Posterior cingulate gyrus (tissue), 11 donors: ENCODE data around the gene MAP2K5.
A peak's percentile ranks its signal among the peaks of the same experiment; 100 is the strongest.

ENCODE experiments used
- DNase-seq, 10 donors: peaks; one replicate each; pipeline versions ENCODE4 v3.0.0 to v3.0.0-alpha.2; 2020 to 2021; ENCODE audit warnings: mixed read lengths in 3 of 10
- intact Hi-C: fragments of 100-400 bp; cut with DNase I; formaldehyde crosslinking; loops from one replicate; pipeline ENCODE4 v1.15.1; 2023

The MAP2K5 gene

DNA sequence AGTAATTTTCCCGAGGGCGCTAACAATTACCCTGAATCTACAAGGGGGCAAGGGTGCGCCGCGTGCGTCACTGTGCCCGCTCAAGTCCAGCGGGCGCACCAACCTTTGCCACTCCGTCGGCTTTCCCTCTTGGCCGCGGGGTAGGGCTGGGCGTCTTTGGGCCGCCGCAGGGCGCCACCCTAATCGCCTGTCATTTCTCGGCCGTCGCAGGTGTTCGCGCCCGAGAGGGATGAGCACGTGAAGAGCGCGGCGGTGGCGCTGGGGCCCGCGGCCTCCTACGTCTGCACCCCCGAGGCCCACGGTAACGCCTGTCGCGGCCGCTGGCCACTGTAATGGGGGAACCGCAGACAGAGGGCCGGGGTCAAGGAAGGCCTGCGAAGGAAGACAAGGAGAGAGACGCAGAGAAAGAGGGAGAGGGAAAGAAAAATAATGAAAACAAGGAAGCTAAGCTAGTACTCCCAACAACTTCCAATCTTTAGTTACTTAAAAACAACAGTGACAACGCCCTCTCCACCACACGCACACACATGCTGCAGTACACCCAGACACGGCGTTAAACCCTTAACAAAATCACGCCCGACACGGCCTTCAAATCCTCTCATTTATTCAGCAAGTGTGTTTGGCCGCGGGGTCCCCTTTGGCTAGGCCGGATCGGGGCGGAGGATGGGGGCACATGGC is 286.6 kb downstream of the MAP2K5 start:
- no peak for DNase-seq

DNA sequence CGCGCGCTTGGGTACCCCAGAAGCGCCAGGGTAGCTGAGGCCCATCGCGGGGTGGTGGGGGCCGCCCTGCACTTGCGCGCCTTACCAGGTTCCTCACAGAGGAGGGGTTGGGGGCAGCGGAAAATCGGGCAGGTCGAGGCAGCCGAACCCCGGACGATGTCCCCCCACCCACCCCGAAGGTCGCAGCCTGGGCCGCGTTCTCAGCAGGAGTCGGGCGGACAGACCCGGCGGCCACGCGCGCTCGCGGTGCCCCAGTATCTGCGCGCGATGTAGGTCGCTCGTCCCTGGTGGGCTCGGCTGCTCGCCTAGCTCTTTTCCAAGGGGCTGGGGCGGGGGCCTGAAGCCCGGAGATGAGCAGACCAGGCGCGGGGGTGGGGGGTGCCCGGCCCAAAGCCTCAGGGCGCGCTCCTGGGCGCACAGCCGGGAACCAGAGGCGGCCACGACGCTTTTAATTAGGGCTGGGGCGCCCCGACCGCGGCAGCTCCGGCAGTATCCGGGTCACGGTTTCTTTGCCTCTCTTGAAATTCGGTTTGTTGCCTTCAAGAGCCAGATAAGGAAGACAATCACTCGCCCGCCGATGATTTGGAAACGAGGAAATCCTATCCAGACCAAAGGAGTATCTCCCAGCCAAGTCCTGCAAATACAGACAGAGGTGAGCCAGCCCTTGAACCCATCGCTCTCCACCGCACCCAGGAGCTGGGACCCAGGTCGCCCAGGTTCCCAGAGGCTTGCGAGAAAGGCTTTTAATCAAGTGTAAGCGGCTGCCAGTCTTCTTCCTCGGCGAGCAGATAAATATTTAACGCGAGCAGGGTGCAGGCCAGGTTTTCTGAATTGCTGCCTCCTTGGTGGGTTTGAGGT is 287.4 kb downstream of the MAP2K5 start:
- DNase-seq = no peak
- intact Hi-C loops = loop anchor here (10.0 kb wide), 1 partner anchor 575 kb away; the partner anchor contains the start of genes AAGAB and IQCH

More for the DNA sequence above, 286.6 kb downstream of the MAP2K5 start:
- intact Hi-C loops = no loop called here

DNA sequence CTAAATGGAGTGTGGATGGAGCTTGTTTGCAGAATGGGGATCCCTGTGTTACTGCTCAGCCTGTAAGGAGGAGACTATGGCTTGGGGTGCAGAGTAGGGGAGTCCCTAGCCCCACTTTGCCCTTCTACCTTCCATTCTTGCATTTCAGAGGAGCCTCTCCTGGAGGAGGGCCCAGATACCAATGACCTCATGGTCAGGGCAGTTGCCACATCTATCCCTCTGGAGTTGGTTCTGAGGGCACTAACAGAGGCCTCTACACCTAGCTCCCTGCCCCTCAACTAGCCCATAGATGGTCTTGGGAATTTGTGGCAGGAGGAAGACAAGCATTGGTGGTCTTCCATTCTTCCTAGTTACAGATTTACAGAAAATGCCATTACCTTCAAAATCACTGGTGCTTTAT is 288.9 kb downstream of the MAP2K5 start:
- intact Hi-C loops = loop anchor here (10.0 kb wide), 1 partner anchor 577 kb away; the partner anchor contains the start of genes AAGAB and IQCH
- no peak for DNase-seq

DNA sequence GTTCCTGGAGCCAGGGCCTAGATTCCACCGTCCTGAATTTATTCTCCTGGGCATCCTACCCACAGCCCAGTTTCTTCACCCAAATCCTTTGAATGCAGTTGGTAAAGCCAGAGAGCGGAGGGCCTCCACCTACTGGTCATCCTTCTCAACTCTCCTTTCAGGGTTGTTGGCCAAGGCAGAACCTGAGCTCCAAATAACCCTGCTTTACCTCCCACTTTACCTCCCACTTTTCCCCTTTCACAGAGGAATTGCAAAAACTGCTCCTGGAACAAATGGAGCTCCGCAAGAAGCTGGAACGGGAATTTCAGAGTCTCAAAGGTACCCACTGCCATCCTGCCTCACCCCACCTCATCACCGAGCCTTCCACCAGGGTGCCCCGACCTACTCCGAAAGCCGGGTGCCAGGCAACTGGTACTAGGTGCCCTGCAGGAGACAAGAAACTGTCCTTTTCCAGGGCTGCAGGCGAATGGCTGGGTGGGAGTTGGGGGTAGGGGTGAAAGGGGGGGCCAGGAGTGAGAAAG is 289.6 kb downstream of the MAP2K5 start:
- no peak for DNase-seq
- intact Hi-C loops = loop anchor here (10.0 kb wide), 1 partner anchor 577 kb away; the partner anchor contains the start of genes AAGAB and IQCH

DNA sequence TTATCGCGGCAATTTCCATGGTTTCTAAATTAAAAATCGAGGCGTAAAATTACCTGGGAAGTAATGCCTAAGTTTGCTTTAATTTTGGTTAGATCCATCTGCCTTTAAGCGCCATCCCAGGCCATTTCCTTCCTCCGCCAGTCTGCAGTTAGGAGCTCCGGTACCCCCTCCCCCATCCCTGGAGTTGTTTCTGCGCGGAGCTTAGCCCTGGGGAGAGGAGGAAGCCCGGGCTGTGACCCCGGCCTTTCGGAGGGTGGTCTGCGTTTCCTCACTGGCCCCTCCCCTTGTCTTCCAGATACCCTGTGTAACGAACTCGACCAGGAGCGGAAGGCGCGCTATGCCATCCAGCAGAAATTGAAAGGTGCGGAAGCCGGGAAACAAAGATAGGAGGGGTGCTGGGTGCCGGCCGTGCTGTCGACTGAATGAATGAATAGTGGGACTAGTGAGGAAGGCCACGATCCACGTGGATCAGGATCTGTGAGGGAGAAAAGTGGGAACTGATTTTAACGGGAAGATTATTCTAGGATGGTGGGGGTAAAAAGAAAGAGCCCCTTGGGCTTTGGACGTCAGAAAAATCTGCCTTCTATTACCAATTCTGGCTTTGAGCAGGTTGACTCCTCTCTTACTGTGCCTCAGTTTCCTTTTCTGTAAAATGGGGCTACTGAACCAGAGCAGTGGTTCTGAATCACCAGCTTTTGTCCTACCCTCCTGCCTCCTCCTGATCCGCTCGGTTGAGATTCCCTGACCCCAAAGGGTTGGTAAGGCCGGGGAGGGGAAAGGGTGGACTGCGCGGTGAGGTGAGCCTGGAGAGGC is 290.6 kb downstream of the MAP2K5 start:
- intact Hi-C loops = loop anchor here (10.0 kb wide), 1 partner anchor 578 kb away; the partner anchor contains the start of genes AAGAB and IQCH
- DNase-seq = no peak

DNA sequence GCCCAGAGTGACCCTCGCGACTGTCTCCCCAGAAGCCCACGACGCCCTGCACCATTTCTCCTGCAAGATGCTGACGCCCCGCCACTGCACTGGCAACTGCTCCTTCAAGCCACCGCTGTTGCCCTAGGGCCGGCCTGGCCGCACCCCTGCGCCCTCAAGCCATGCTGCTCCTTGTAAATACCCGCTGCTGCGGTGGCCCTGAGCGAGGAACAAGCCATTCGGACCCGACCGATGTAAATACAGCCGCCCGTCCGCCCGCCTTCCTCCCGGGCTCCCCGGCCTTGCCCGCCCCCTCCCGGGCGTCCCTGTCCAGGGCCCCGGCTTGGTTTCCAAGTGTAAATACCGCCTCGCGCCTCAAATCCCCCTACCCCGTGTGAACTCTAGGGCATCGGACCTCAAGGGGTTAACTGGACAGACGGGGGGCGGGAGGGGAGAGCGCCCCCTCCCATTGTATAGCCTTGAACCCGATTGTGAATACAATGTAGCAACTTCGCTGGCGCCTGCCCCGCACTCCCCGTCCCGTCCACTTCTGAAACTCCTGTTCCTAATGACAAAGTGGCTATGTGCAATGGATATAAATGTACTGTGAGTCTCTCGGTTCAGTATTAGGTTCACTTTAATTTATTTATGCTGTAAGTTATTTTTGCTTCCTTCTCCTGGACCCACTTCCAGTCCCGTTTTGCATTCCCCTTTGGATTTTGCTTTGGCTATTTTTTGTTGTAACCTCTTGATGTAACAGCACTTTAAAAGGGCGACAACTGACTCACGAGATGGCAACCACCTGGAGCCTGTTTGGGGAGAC is 291.4 kb downstream of the MAP2K5 start:
- DNase-seq = peak in 3 of 10 donors; percentile 40 to 84 (median 77)

GRCh38 chr15:67834581-67835296 is 292.2 kb downstream of the MAP2K5 start:
- intact Hi-C loops = loop anchor here (10.0 kb wide), 1 partner anchor 580 kb away; the partner anchor contains the start of genes AAGAB and IQCH
- DNase-seq = no peak

More for the DNA sequence above, 291.4 kb downstream of the MAP2K5 start:
- intact Hi-C loops = loop anchor here (10.0 kb wide), 1 partner anchor 579 kb away; the partner anchor contains the start of genes AAGAB and IQCH

DNA sequence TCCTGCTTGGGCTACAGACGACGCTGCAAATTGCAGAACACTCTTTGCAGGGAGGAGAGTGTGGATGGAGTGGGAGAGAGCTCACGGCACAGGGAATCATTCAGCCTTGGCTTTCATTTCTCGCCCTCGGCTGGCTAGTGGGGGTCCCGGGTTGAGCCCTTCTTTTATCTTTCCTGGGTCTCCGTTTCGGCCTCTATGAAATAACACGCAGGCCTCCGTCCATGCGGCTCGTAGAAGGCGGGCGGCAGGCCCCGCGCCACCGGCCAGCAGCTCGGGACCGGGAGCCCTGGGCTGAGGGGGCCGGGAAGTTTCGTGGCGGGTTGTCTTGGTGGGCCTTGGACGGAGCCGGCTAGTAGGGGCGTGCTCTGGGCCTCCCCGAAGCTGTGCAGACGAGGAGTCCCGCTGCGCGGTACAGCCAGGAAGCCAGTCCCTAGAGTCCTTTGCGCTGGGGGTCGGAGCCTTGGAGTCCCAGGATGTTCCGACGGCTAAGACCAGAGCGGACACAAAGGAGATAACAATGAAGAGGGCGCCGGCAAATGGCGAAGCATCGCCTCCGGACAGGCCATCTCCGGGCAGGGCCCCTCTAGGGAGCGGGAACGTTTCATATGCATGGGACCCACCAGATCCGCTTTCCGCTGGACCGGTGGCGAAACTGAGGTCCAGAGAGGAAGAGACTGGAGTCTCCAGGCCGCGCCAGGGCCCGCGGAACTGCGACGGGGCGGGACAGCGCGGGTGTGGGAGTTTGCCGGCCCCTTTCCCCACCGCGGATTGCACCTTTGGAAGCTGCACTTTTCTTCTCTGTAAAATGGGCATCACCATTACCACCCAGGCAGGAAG is 293.0 kb downstream of the MAP2K5 start:
- DNase-seq = no peak
- intact Hi-C loops = loop anchor here (2.0 to 10.0 kb wide), 4 partner anchors 335 to 889 kb away; partner anchors contain the start of genes AAGAB and IQCH

DNA sequence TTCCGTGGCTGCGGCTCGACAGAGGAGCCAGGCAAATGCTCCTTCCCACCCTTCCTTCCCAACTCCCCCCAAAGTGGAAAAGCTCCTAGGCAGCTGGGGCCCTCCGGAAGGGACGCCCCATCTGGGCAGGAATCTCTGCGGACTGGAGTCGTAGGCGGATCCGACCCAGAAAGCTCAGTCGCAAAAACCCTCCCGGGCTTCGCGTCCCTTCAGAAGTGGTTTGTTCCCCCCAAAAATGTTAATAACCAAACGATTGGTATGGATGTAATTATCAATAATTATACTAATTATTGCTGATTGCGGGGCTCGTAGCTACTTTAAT is 293.6 kb downstream of the MAP2K5 start:
- intact Hi-C loops = loop anchor here (2.0 to 10.0 kb wide), 4 partner anchors 335 to 889 kb away; partner anchors contain the start of genes AAGAB and IQCH
- DNase-seq = no peak

DNA sequence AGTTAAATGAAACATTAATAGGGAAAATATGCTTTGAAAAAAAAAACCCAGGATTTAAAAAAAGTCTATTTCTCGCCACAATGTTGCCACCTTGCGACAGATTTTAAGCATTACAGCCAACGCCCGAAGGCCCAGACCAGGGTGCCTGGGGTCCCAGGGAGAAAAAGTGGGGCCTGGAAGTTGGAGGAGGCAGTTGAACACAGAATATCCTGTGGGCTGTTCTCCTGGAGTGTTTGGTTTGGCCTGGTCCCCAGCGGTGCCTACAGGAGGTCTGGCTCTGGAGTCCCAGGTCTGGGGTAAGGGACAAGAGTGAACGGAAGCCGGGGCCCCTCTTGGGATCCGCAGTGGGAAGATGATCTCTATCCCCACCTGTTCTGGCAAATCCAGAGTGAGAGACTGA is 294.0 kb downstream of the MAP2K5 start:
- intact Hi-C loops = loop anchor here (2.0 to 10.0 kb wide), 4 partner anchors 336 to 890 kb away; partner anchors contain the start of genes AAGAB and IQCH
- DNase-seq = peak in 3 of 10 donors; percentile 38 to 59 (median 45)

- DNase-seq = no peak
- intact Hi-C loops = loop anchor here (2.0 to 10.0 kb wide), 4 partner anchors 336 to 890 kb away; partner anchors contain the start of genes AAGAB and IQCH
These were observed 294.5 kb downstream of the MAP2K5 start for GRCh38 chr15:67836955-67837354.

- peak; percentile 51 to 95 (median 69) for DNase-seq
- intact Hi-C loops = loop anchor here (10.0 kb wide), 1 partner anchor 584 kb away; the partner anchor contains the start of genes AAGAB and IQCH
These were observed 296.4 kb downstream of the MAP2K5 start for GRCh38 chr15:67838789-67839332.

- intact Hi-C loops = loop anchor here (10.0 kb wide), 1 partner anchor 585 kb away; the partner anchor contains the start of genes AAGAB and IQCH
- DNase-seq = peak in 2 of 10 donors; percentile 38 to 83
These were observed 297.0 kb downstream of the MAP2K5 start for GRCh38 chr15:67839499-67839928.

GRCh38 chr15:67839929-67840748 is 297.6 kb downstream of the MAP2K5 start, which contains the start of gene RNU6-1:
Gene RNU6-1 (minus strand): TSS chr15:67840045.
- intact Hi-C loops = loop anchor here (1.0 to 10.0 kb wide), 3 partner anchors 298 to 585 kb away; partner anchors contain the start of genes AAGAB, C15orf61, IQCH and MAP2K5
- DNase-seq = peak; percentile 91 to 99 (median 93)

DNA sequence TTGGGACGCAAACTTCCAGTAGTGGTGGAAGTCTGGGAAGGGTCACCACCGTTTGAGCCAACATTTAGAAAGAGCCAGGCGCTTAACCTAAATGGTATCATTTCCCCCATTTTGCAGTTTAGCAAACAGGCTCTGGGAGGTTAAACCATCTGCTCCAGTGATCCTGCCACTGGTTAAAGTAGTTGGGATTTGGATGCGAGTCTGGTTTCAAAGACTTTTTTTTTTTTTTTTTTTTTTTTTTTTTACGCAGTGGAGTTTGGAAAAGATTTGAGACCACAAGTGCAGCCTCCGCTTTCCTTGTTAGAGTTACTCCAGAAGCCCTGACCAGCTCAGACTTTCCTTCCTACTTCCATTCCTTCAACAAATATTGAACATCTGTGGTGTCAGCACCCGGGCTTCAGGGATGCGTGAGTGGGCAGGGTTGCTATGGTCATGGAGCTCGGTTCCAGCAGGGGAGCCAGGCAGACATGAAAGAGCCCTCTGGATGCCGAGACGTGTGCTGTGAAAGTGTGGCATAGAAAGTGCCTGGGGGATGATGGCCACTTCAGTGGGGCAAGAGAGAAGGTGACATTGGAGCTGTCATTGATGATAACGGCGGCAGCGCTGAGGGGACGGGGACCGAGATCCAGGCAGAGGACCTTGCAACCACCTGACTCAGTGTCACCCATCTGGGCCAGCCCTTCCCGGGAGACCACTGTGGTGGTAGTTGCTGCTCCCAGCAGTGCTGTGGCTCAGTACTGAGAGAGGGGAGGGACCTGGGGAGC is 298.4 kb downstream of the MAP2K5 start:
- peak in 2 of 10 donors; percentile 38 to 77 for DNase-seq
- intact Hi-C loops = loop anchor here (1.0 kb wide), 2 partner anchors 299 to 320 kb away; partner anchors contain the start of genes C15orf61 and MAP2K5
